HG02678 (cell line): ENCODE data around the gene PROK2.

Experiments
- ATAC-seq: cut with Tn5 transposase; IDR thresholded peaks from one replicate; pipeline ENCODE4 v1.9.1; 2021; ENCODE audit warnings: mild to moderate bottlenecking, moderate library complexity; ENCODE audit not compliant: unreplicated experiment

The PROK2 gene

GRCh38 chr3:71751602-71752001 lies 33.3 kb downstream of the PROK2 start:
- no peak for ATAC-seq

DNA sequence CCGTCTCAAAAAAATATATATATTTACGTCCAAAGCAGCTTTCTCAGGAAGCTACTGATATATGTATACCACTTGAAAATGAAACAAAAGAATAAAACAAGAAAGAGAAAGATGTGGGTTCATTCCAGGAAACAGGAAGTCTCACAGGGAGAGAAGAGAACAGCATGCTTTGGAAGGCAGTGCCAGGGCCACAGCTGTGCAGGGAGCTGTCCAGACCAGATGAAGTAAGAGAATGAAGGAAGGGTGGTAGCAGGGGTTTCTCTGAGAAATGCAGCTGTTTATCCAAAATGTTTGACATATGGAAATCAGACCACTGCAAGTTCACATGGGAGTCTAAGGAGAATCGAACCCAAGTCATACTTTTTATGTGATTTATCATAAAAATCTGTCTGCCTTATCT lies 40.2 kb downstream of the PROK2 start:
- ATAC-seq, result no peak

GRCh38 chr3:71742621-71743020 lies 42.3 kb downstream of the PROK2 start:
- no peak for ATAC-seq

- ATAC-seq, result no peak
These were observed 50.1 kb downstream of the PROK2 start for GRCh38 chr3:71734881-71735280.

DNA sequence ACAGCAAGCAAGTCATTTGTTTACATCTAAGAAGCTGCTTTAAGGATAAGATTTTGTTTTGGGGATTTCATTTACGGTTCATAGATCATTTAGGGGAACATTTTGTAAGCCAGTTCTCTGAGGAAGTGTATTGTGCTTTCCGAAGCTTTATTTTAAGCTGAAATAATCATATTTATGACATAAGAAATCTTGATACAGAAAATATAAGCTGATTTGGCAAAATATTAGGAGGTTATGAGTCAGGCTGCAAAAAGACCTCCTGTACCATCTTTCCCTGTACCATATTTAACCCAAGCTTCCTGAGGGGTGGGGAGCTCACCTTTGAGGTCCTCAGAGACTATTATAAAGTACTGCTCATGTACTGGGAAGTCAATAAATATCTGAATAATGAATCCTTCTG lies 51.6 kb downstream of the PROK2 start:
- no peak for ATAC-seq

DNA sequence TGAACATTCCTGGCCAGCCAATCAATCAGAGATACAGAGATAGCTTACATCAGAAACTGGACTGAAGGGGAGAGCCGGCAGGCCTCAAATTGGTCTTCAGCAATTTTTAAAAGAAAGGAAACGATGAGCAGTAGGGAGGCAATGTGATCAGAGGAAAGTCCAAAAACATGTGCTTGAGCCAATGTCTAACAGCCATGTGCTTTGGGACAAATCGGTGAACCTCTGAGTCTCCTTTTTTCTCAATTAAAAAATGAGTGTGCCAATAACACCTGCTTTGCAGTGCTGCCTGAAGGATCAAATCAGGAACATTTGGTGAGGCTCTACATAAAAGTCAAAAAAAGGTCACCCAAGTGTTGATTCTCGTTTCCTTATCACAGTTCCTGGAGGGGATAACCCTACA lies 52.3 kb downstream of the PROK2 start:
- ATAC-seq, result no peak

DNA sequence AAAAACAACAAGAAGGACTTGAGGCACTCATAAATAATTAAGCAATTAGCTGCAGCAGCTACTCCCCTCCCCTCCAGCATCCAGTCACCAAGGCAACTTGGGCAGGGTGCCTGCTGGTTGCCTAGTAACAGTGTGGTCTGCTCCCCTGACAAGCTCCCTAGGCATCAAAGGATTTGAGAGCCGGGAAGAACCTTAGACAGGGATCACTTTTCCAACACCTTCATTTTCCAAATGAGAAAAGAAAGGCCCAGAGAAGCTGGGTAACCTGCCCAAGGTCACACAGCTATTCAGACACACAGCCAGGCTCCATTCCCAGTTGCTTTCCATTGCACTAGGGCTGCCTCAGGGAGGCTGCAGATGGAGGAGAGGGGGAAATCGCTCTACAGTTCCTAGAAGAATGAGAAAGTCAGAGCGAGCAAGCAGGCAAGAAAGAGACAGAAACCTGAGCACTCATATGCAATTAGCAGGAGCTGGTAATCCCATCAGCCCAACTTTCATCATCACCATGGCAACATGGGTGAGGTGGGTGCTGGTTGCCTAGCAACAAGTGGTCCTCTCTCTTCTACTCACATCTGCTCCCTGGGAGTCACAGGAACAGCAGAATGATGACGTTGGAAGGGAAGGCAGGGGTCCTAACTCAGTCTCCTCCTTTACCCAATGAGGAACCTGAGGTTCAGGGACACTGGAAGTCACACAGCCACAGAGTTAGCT lies 56.2 kb downstream of the PROK2 start:
- no peak for ATAC-seq

- no peak for ATAC-seq
These were observed 58.8 kb downstream of the PROK2 start for GRCh38 chr3:71726146-71726545.

- ATAC-seq, result peak; percentile 49
These were observed 59.5 kb downstream of the PROK2 start, which contains the start of gene EIF4E3 for GRCh38 chr3:71725271-71725991. Gene EIF4E3, minus strand, starts transcription at chr3:71725402. Its CDS starts 35 bp downstream, at chr3:71725367.

DNA sequence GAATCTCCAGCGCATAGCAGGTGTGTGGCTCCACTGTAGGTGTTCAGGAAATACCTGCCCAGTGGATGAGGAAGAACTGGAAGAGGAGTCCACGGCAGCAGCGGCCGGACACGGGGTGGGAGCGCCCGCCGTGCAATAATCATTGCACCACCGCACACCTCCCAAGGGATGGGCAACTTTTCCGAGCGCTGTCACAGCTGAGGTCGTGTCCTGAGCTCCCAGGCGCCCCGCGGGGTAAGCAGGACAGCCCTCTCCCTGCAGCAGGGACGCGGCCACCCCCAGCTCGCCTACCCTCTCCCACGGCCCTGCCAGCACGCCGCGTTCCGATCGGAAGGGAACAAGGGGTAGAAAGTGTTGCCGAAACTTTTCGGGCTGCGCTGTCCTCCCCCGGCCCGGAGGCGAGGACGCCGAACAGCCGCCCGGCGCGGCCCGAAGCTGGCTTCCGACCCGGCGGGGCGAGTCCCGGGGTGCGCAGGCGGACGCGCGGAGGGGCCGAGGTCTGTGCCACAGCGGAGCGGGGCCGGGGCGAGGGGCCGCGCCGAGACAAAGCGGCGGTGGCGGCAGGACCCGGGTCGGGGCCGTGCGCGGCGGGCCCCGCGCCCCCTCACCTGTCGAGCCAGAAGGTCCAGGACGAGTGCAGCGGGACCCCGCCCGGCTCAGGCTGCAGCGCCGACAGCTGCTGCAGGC lies 60.2 kb downstream of the PROK2 start:
- peak; percentile 51 for ATAC-seq

GRCh38 chr3:71724171-71724453 lies 60.8 kb downstream of the PROK2 start:
- ATAC-seq, result no peak

GRCh38 chr3:71723452-71724170 lies 61.3 kb downstream of the PROK2 start:
- ATAC-seq, result peak; percentile 45

DNA sequence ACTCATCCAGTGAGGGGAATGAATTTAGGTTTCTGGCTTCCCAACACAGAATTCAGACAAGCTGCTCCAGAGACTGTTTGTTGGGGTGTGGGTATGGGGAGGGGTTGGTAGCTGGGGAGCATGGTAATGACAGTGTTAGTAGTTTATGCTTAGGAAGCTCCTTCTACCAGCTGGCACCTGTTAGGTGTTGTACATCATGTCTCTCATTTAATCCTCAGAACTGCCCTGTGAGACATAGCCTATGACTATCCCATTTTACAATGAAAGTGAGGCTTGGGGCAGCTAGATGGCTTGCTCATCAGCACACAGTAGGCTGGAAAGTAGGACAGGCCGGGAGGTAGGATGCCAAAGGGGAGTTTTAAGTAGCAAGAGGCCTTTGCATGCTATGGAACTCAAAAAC lies 62.3 kb downstream of the PROK2 start:
- no peak for ATAC-seq
